T-helper 2 cell treated with Interferon-gamma antibody and Interleukin-4, amounts not matched to agents 100 ng/mL and 5 ng/mL, for 36 hours (primary cell): ENCODE data around the gene ATP1A2. TPM values are rescaled to one million over a fixed set of nuclear protein-coding genes. Genes with fewer than 3 reads are reported as not detected.

Experiments used
- intact Hi-C: fragments of 100-400 bp; cut with micrococcal nuclease; formaldehyde crosslinking; loops from one replicate; pipeline ENCODE4 v1.15.1; 2023
- total RNA-seq: library from RNA; stranded (reverse); gene quantifications from 2 replicates; pipeline ENCODE4 v1.2.3, GENCODE V29; 2022

ATP1A2 gene
- total RNA-seq = not detected in 2 replicates

- intact Hi-C loops = no loop called here
Measured at GRCh38 chr1:160115545-160116282, at the start of gene ATP1A2. TSS of gene ATP1A2 (plus strand) at chr1:160115759. CDS start at chr1:160115862, 103 bp downstream.

GRCh38 chr1:160066829-160067745, 48.5 kb upstream of the ATP1A2 start:
- intact Hi-C loops = no loop called here

- intact Hi-C loops = no loop called here
Measured at GRCh38 chr1:160068225-160068624, 47.3 kb upstream of the ATP1A2 start.

DNA sequence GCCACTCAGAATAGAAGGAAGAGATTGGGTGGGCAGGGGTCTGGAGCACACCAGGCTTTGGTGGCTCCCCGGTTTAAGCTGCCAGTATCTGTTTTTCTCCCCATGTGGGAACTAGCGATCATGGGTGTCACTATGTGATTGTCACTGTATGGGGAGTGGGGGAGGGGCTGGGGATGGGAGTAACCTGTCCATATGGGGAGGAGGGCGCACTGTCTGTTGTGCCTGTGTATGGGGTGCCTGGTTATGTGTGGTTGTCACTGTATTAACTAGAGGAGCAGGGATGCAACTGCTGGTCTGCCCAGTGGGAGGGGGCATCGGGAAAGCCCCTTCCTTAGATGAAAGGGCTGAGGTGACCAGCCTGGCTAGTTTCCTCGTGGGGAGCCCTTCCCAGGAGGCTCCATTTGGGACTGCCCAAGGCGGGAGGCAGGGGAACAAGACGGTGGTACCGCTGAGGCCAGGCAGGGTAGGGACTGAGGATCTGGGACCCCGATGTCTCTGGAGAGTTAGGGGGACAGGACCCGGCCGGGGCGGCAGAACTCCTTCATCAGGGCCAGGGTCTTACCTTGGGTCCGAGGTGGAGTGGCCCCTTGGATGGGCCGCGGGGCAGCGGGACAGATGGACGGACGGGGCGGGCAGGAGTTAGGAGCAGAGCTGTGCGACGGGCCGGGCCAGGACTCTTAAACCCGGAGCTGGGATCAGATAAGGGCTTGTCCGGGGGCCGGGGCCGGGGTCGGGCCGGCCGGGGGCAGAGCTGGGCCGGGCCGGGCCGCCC, 45.9 kb upstream of the ATP1A2 start, which contains the start of gene KCNJ10:
Gene KCNJ10 (minus strand): TSS at position 701 of the 772 bp plus-strand sequence. CDS start 27,628 bp downstream, outside the sequence.
- intact Hi-C loops = no loop called here

- intact Hi-C loops = no loop called here
Measured at GRCh38 chr1:160070243-160071163, 45.1 kb upstream of the ATP1A2 start.

GRCh38 chr1:160071289-160071688, 44.3 kb upstream of the ATP1A2 start:
- intact Hi-C loops = no loop called here

DNA sequence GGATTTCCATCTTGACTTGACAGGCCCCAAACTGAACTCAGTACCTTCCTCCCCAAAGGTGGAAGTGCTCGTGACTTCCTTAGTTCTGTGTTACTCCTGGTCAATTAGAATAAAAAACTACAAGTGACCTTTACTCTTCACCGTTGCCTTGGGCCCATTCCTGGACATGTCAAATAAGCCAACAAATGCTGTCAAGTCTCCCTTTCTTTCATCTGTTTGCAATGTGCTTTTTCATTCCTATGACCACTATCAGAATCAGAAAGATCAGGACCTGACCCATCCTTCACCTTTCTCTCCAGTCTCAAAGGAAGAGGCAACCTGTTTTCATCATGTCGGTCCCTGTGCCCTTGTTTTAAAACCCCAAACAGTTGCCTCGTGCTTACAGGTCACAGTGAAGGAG, 40.7 kb upstream of the ATP1A2 start:
- intact Hi-C loops = no loop called here

GRCh38 chr1:160075836-160076235, 39.7 kb upstream of the ATP1A2 start:
- intact Hi-C loops = no loop called here

GRCh38 chr1:160076295-160076694, 39.3 kb upstream of the ATP1A2 start:
- intact Hi-C loops = no loop called here

GRCh38 chr1:160077486-160077885, 38.1 kb upstream of the ATP1A2 start:
- intact Hi-C loops = no loop called here

DNA sequence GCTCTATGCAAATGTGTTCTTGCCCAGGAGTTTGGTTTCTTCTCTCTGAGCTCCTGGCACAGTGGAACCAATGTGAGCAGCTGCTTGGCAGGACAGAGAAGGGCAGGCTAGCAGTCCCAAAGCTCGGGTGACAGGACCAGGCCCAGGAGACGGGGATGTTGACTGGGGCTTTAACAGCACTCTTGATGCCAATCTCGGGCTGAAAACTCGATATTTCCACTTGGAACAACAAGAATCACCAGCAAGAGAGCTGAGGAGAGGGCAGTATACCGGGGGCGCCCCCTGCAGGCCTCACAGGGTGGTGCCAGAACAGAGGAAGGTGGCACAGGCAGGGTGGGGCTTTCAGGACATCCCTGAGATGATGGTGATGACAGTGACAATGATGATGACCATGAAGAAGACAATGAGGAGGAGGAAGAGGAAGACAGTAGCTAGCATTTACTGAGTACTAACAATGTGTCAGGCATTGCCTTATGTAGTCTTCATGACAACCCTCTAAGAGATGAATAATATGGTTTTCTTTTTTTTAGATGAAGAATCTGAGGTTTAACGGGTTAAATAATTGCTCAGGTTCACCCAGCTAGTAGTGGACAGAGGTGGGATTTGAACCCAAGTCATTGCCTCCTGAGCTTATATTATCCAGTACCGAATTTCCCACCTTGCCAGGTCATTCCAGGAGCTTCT, 36.9 kb upstream of the ATP1A2 start:
- intact Hi-C loops = no loop called here

GRCh38 chr1:160079448-160079847, 36.1 kb upstream of the ATP1A2 start:
- intact Hi-C loops = no loop called here

- intact Hi-C loops = no loop called here
Measured at GRCh38 chr1:160080381-160081100, 35.0 kb upstream of the ATP1A2 start.

DNA sequence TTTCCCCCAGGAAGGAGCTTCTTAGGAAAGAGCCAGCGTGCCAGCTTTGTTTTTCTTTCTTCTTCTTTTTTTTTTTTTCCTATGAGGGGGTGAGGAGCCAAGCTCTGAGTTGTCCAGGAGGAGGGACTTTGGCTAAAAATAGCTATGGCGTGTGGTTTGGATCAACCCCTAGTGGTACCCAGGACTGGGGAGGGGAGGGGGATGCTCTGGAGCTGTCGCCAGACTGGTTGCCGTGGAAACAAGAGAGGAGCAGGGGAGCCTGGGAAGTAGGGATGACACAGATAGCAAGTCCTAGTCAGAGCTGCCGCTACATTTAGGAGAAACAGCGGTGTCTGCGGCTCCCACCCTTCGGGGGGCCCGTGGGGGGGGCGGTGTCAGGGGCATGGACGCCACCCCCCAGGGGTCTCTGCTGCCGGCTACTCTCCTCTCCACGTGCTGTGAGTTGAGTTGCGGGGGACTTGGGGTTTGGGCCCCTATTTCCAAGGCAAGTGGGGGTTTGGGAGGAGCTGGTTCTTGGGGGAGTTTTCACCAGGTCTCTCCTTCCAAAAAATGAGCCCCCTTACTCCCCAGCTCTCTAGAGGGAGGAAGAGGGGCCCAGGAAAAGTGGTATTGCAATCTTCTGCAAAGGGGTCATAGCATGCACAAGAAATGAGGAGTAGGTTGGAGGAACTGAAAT, 34.2 kb upstream of the ATP1A2 start, which contains the start of gene KCNJ9:
Gene KCNJ9 (plus strand): TSS at position 278 of the 676 bp plus-strand sequence. CDS start 2,493 bp downstream, outside the sequence.
- intact Hi-C loops = no loop called here

GRCh38 chr1:160082487-160082886, 33.1 kb upstream of the ATP1A2 start:
- intact Hi-C loops = no loop called here

DNA sequence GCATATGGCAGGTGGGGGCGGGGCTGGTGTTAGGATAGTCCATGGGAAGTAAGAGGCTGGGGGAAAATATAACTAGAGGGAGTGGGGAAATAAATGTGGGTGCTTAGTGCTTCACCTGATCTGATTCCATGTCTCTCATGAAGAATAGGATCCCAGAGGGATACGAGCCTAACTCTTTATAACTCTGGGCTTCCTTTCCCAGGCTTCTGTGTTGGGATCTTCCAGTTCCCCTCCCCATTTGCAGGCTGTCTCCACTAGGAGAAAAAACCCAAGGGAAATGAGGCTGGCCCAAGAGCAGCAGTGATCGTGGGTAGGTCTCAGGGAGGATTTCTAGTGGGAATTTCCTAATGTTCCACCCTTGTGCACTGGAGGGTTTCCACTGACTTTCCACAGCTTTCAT, 32.6 kb upstream of the ATP1A2 start:
- intact Hi-C loops = no loop called here

DNA sequence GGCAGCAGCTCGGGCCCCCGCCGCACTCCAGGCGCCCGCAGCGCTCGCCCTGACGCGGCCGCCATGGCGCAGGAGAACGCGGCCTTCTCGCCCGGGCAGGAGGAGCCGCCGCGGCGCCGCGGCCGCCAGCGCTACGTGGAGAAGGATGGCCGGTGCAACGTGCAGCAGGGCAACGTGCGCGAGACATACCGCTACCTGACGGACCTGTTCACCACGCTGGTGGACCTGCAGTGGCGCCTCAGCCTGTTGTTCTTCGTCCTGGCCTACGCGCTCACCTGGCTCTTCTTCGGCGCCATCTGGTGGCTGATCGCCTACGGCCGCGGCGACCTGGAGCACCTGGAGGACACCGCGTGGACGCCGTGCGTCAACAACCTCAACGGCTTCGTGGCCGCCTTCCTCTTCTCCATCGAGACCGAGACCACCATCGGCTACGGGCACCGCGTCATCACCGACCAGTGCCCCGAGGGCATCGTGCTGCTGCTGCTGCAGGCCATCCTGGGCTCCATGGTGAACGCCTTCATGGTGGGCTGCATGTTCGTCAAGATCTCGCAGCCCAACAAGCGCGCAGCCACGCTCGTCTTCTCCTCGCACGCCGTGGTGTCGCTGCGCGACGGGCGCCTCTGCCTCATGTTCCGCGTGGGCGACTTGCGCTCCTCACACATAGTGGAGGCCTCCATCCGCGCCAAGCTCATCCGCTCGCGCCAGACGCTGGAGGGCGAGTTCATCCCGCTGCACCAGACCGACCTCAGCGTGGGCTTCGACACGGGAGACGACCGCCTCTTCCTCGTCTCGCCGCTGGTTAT, 31.4 kb upstream of the ATP1A2 start:
- intact Hi-C loops = loop anchor here (1.0 kb wide), 2 partner anchors 38 to 148 kb away; no protein-coding TSS in a partner anchor
